H9 (cell line): ENCODE measurements around the gene DSTN. TPM values are rescaled to one million over a fixed set of nuclear protein-coding genes. Genes with fewer than 3 reads are reported as not detected.

Experiments used
- DNase-seq: peaks from one replicate; pipeline ENCODE4 v3.0.0-alpha.2; 2017
- H2AFZ ChIP-seq: one replicate; pipeline ENCODE4 v1.6.1; 2013; ENCODE audit warnings: mild to moderate bottlenecking, low read length, control low read depth, moderate library complexity
- H2AK5ac ChIP-seq: 2 replicates; pipeline ENCODE4 v1.6.1; 2013; ENCODE audit warnings: low read length, control low read depth, mixed read lengths; ENCODE audit not compliant: insufficient read length
- H2BK120ac ChIP-seq: one replicate; pipeline ENCODE4 v1.6.1; 2013; ENCODE audit warnings: low read depth, mild to moderate bottlenecking, low read length, control low read depth, inconsistent platforms; ENCODE audit not compliant: poor library complexity, severe bottlenecking
- H2BK12ac ChIP-seq: 2 replicates; pipeline ENCODE4 v1.6.1; 2013; ENCODE audit warnings: low read length, control low read depth, mixed read lengths, low read depth; ENCODE audit not compliant: insufficient read length
- H2BK15ac ChIP-seq: 2 replicates; pipeline ENCODE4 v1.6.1; 2013; ENCODE audit warnings: low read depth, low read length, control low read depth
- H2BK20ac ChIP-seq: one replicate; pipeline ENCODE4 v1.6.1; 2013; ENCODE audit warnings: low read depth, mild to moderate bottlenecking, low read length, control low read depth, inconsistent platforms; ENCODE audit not compliant: poor library complexity, severe bottlenecking
- H2BK5ac ChIP-seq: 2 replicates; pipeline ENCODE4 v1.6.1; 2013; ENCODE audit warnings: low read length, control low read depth, mixed read lengths; ENCODE audit not compliant: insufficient read length
- H3K14ac ChIP-seq: 2 replicates; pipeline ENCODE4 v1.6.1; 2013; ENCODE audit warnings: low read length, control low read depth; ENCODE audit not compliant: insufficient read depth
- H3K18ac ChIP-seq: 2 replicates; pipeline ENCODE4 v1.6.1; 2013; ENCODE audit warnings: low read depth, mild to moderate bottlenecking, mixed read lengths, low read length, control low read depth; ENCODE audit not compliant: insufficient read length
- H3K23ac ChIP-seq: 2 replicates; pipeline ENCODE4 v1.6.1; 2013; ENCODE audit warnings: low read length, control low read depth, mixed read lengths, low read depth; ENCODE audit not compliant: insufficient read length
- H3K23me2 ChIP-seq: 2 replicates; pipeline ENCODE4 v1.6.1; 2013; ENCODE audit warnings: low read depth, mild to moderate bottlenecking, mixed read lengths, low read length, control low read depth; ENCODE audit not compliant: insufficient read length, poor library complexity, severe bottlenecking
- H3K27ac ChIP-seq: 2 replicates; pipeline ENCODE4 v1.5.1; 2013; ENCODE audit warnings: low read length, control low read depth, mixed read lengths, low read depth; ENCODE audit not compliant: insufficient read length
- H3K27me3 ChIP-seq: 2 replicates; pipeline ENCODE4 v1.6.1; 2013; ENCODE audit warnings: low read length, control low read depth, inconsistent platforms; ENCODE audit not compliant: insufficient read depth
- H3K4ac ChIP-seq: 2 replicates; pipeline ENCODE4 v1.6.1; 2013; ENCODE audit warnings: low read depth, mild to moderate bottlenecking, control low read depth, inconsistent platforms, low read length, moderate library complexity
- H3K4me1 ChIP-seq: 2 replicates; pipeline ENCODE4 v1.6.1; 2013; ENCODE audit warnings: low read length, control low read depth, inconsistent platforms; ENCODE audit not compliant: insufficient read depth
- H3K4me2 ChIP-seq: 2 replicates; pipeline ENCODE4 v1.6.1; 2013; ENCODE audit warnings: low read length, control low read depth, mixed read lengths; ENCODE audit not compliant: insufficient read length, insufficient read depth
- H3K56ac ChIP-seq: 2 replicates; pipeline ENCODE4 v1.6.1; 2013; ENCODE audit warnings: low read depth, mild to moderate bottlenecking, mixed read lengths, low read length, control low read depth; ENCODE audit not compliant: insufficient read length
- H3K79me1 ChIP-seq: 2 replicates; pipeline ENCODE4 v1.6.1; 2013; ENCODE audit warnings: low read depth, mild to moderate bottlenecking, moderate library complexity, low read length, control low read depth, inconsistent platforms; ENCODE audit not compliant: insufficient read depth, poor library complexity, severe bottlenecking
- H3K79me2 ChIP-seq: 2 replicates; pipeline ENCODE4 v1.6.1; 2013; ENCODE audit warnings: low read length, control low read depth, inconsistent platforms; ENCODE audit not compliant: insufficient read depth
- H3K9ac ChIP-seq: 2 replicates; pipeline ENCODE4 v1.6.1; 2013; ENCODE audit warnings: low read length, control low read depth, mixed read lengths; ENCODE audit not compliant: insufficient read length; ENCODE audit errors: extremely low read depth
- H3K9me3 ChIP-seq: one replicate; pipeline ENCODE4 v1.6.1; 2013; ENCODE audit warnings: low read depth, low read length, inconsistent platforms; ENCODE audit not compliant: control insufficient read depth
- H3T11ph ChIP-seq: one replicate; pipeline ENCODE4 v1.6.1; 2013; ENCODE audit warnings: mild to moderate bottlenecking, low read length, control low read depth, inconsistent platforms
- H4K20me1 ChIP-seq: one replicate; pipeline ENCODE4 v1.6.1; 2013; ENCODE audit not compliant: control insufficient read depth, insufficient read length, insufficient read depth
- H4K5ac ChIP-seq: 2 replicates; pipeline ENCODE4 v1.6.1; 2013; ENCODE audit warnings: low read depth, mild to moderate bottlenecking, mixed read lengths, low read length, control low read depth; ENCODE audit not compliant: insufficient read length
- H4K8ac ChIP-seq: replicated peaks from 2 replicates; pipeline ENCODE4 v1.6.1; 2013; ENCODE audit warnings: low read length, control low read depth, mixed read lengths, low read depth; ENCODE audit not compliant: insufficient read length
- H4K91ac ChIP-seq: 2 replicates; pipeline ENCODE4 v1.6.1; 2013; ENCODE audit warnings: low read depth, mild to moderate bottlenecking, moderate library complexity, mixed read lengths, low read length, control low read depth; ENCODE audit not compliant: insufficient read length
- H3K27ac Mint-ChIP-seq, 3 experiments: 2 replicates in 2 of 3; 3 replicates in 1 of 3; pipeline ENCODE4 v1.8.0; 2020 to 2021; ENCODE audit warnings: mixed read lengths in 3 of 3, mild to moderate bottlenecking in 1 of 3, moderate library complexity in 1 of 3
- H3K27me3 Mint-ChIP-seq: 2 replicates; pipeline ENCODE4 v1.8.0; 2021; ENCODE audit warnings: low read depth, mild to moderate bottlenecking, moderate library complexity, mixed read lengths
- H3K36me3 Mint-ChIP-seq, 3 experiments: 2 replicates in 2 of 3; 3 replicates in 1 of 3; pipeline ENCODE4 v1.8.0; 2020 to 2021; ENCODE audit warnings: low read depth in 3 of 3, mixed read lengths in 3 of 3; ENCODE audit not compliant: insufficient read depth in 1 of 3
- H3K4me1 Mint-ChIP-seq, 2 experiments: 2 replicates each; pipeline ENCODE4 v1.8.0; 2020; ENCODE audit warnings: mixed read lengths in 2 of 2
- H3K4me3 Mint-ChIP-seq, 2 experiments: 2 replicates in 1 of 2; 3 replicates in 1 of 2; pipeline ENCODE4 v1.8.0; 2020 to 2021; ENCODE audit warnings: mild to moderate bottlenecking in 2 of 2, mixed read lengths in 2 of 2, moderate library complexity in 1 of 2
- H3K9me3 Mint-ChIP-seq, 2 experiments: 2 replicates in 1 of 2; 3 replicates in 1 of 2; pipeline ENCODE4 v1.8.0; 2020; ENCODE audit warnings: mild to moderate bottlenecking in 2 of 2, mixed read lengths in 2 of 2, moderate library complexity in 1 of 2
- total RNA-seq: library from RNA; stranded (reverse); gene quantifications from 2 replicates; pipeline ENCODE4 v1.2.1, GENCODE V29; 2021
- TF ChIP-seq, protein P1 (sequence below): fragments of 200-600 bp; sonication (generic); conservative IDR thresholded peaks from 3 replicates; pipeline ENCODE4 v1.8.0; 2021; ENCODE audit warnings: antibody characterized with exemption, mild to moderate bottlenecking

DSTN gene
- total RNA-seq, 1 experiment from 2014 or later = 145 TPM

GRCh38 chr20:17529586-17529985, 40.3 kb upstream of the DSTN start:
- no peak overlapping the region for H3K18ac ChIP-seq
- H3K23ac ChIP-seq = no peak overlapping the region
- no peak overlapping the region for H3K4me3 Mint-ChIP-seq
- no peak overlapping the region for H2BK5ac ChIP-seq
- H2BK15ac ChIP-seq = no peak overlapping the region
- TF ChIP-seq, protein P1, sequence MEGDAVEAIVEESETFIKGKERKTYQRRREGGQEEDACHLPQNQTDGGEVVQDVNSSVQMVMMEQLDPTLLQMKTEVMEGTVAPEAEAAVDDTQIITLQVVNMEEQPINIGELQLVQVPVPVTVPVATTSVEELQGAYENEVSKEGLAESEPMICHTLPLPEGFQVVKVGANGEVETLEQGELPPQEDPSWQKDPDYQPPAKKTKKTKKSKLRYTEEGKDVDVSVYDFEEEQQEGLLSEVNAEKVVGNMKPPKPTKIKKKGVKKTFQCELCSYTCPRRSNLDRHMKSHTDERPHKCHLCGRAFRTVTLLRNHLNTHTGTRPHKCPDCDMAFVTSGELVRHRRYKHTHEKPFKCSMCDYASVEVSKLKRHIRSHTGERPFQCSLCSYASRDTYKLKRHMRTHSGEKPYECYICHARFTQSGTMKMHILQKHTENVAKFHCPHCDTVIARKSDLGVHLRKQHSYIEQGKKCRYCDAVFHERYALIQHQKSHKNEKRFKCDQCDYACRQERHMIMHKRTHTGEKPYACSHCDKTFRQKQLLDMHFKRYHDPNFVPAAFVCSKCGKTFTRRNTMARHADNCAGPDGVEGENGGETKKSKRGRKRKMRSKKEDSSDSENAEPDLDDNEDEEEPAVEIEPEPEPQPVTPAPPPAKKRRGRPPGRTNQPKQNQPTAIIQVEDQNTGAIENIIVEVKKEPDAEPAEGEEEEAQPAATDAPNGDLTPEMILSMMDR = no peak
- no peak overlapping the region for H4K91ac ChIP-seq
- no peak overlapping the region for H3K14ac ChIP-seq
- no peaks in the 10 kb centered on the region for H3K79me2 ChIP-seq
- H4K20me1 ChIP-seq = no peaks in the 10 kb centered on the region
- H4K8ac ChIP-seq = no peak overlapping the region
- H3K27me3 Mint-ChIP-seq = peaks cover 16% of the 10 kb centered on the region
- H2BK20ac ChIP-seq = no peak overlapping the region
- no peaks in the 10 kb centered on the region for H3K27me3 ChIP-seq
- H3K4me2 ChIP-seq = no peak overlapping the region
- H3K9me3 Mint-ChIP-seq = no peaks in the 10 kb centered on the region
- H3K79me1 ChIP-seq = no peaks in the 10 kb centered on the region
- H3K4ac ChIP-seq = no peak overlapping the region
- H3K23me2 ChIP-seq = no peaks in the 10 kb centered on the region
- no peak overlapping the region for H2AFZ ChIP-seq
- no peak overlapping the region for H2BK120ac ChIP-seq
- H4K5ac ChIP-seq = no peak overlapping the region
- no peak overlapping the region for H3K56ac ChIP-seq
- H3K27ac Mint-ChIP-seq = no peak overlapping the region
- H3T11ph ChIP-seq = no peak overlapping the region
- H2AK5ac ChIP-seq = no peak overlapping the region
- H3K27ac ChIP-seq = no peak overlapping the region
- no peak overlapping the region for H3K9ac ChIP-seq
- H3K4me1 ChIP-seq = peaks cover 5% of the 10 kb centered on the region; the same call in 1 of the 2 replicates
- DNase-seq = no peak
- H2BK12ac ChIP-seq = no peak overlapping the region
- peaks cover 27 to 30% of the 10 kb centered on the region in 2 experiments for H3K4me1 Mint-ChIP-seq
- no peaks in the 10 kb centered on the region; a peak in 2 of 7 replicates for H3K36me3 Mint-ChIP-seq
- no peaks in the 10 kb centered on the region for H3K9me3 ChIP-seq
